Suppressor macrophage (primary cell): ENCODE data around the gene ZSWIM8.

Experiments used
- DNase-seq, 4 experiments: peaks; one replicate each; pipeline ENCODE4 v3.0.0-alpha.2; 2020 to 2022

ZSWIM8 gene

DNA sequence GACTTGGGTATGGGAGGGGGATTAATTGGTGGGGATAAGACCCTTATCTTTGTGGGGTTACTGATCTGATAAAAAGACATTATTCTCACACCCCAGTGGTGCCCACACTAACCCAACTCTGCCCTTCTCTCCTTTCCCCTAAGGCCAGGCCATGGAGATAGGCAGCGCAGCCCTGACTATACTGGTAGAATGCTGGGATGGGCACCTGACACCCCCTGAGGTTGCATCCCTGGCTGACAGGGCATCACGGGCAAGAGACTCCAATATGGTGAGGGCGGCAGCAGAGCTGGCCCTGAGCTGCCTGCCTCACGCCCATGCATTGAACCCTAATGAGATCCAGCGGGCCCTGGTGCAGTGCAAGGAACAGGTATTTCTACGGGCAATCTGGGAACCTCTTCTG is 12.7 kb downstream of the ZSWIM8 start:
- DNase-seq = no peak

DNA sequence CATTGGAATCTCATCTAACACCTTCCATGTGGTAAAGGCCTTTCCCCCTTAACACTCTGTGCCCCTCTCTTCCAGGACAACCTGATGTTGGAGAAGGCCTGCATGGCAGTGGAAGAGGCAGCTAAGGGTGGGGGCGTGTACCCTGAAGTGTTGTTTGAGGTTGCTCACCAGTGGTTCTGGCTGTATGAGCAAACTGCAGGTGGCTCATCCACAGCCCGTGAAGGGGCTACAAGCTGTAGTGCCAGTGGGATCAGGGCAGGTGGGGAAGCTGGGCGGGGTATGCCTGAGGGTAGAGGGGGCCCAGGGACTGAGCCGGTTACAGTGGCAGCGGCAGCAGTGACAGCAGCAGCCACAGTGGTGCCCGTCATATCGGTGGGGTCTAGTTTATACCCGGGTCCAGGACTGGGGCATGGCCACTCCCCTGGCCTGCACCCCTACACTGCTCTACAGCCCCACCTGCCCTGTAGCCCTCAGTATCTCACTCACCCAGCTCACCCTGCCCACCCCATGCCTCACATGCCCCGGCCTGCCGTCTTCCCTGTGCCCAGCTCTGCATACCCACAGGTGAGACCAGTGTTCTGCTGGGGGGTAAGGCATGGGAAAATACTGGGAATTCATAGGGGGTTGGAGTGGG is 13.6 kb downstream of the ZSWIM8 start:
- no peak for DNase-seq

DNA sequence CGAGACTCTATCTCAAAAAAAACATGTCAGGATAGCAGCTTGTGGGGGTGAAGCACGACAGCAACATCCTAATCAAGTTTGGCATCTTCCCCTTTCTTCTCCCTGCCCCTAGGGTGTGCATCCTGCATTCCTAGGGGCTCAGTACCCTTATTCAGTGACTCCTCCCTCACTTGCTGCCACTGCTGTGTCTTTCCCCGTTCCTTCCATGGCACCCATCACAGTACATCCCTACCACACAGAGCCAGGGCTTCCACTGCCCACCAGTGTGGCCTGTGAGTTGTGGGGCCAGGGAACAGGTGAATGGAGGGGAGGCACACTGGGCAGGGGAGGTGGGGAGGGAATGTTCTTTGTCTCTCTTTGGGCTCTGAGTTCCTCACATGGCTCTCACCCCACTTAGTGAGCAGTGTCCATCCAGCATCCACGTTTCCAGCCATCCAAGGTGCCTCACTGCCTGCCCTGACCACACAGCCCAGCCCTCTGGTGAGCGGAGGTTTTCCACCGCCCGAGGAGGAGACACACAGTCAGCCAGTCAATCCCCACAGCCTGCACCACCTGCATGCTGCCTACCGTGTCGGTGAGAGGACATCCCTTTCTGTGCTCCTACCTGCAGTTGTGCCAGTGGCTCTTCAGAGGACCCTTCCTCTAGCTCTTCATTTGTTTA is 14.6 kb downstream of the ZSWIM8 start:
- no peak for DNase-seq

DNA sequence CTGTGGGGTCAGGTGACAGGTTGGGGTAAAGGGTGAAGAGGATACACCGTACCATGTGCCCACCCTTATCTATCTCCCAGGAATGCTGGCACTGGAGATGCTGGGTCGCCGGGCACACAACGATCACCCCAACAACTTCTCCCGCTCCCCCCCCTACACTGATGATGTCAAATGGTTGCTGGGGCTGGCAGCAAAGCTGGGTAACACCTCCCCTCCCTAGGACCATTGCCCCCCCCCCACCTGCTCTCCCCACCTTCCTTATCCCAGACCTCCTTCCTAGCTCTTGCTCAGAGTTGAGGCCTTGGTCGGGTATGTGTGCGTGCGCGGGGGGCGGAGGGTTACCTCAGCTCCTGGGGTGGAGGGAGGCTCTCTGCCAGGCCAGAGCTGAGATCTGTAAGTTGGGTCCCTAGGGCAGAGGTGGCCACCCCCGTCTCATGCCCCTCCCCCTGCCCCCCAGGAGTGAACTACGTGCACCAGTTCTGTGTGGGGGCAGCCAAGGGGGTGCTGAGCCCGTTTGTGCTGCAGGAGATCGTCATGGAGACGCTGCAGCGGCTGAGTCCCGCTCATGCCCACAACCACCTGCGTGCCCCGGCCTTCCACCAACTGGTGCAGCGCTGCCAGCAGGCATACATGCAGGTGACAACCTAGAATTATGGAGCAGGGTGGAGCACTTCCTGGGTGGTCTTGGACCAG is 15.3 kb downstream of the ZSWIM8 start:
- DNase-seq = no peak

DNA sequence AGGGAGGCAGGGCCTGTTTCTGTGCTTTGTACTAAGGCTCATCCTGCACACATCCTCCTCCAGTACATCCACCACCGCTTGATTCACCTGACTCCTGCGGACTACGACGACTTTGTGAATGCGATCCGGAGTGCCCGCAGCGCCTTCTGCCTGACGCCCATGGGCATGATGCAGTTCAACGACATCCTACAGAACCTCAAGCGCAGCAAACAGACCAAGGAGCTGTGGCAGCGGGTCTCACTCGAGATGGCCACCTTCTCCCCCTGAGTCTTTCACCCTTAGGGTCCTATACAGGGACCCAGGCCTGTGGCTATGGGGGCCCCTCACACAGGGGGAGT is 15.8 kb downstream of the ZSWIM8 start:
- no peak for DNase-seq

DNA sequence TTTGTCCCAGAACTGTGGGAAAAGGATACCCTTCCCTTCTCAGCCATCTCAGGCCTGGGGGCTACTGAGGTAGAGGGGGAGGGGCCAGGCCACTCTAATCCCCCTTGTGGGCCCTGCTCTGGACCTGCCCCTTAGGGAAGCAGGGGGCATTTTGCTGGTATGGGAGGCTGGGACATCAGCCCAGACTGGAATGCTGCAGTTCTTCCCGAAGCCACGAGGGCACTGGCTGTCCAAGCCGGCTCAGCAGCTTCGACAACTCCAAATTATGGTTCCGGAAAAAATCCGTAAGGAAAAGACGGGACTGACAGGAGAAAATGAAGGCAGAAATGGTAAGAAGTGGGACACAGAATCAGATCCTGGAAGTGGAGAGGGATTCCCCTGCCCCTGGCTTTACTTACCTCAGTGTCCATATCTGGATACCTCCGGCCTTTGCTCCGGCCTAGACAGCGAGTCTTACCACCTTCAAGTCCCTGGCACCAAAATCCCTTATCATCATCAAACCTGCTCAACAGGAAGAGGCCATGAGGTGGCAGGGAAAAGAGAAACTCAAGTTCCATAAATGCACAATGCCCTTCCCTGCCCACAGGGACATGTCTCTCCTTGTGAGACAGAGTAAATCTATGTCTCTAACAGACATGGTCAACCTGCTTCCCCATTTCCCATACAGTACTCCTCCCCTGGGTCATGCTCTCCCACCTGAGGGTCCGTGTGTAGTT is 17.0 kb downstream of the ZSWIM8 start:
- DNase-seq = no peak

DNA sequence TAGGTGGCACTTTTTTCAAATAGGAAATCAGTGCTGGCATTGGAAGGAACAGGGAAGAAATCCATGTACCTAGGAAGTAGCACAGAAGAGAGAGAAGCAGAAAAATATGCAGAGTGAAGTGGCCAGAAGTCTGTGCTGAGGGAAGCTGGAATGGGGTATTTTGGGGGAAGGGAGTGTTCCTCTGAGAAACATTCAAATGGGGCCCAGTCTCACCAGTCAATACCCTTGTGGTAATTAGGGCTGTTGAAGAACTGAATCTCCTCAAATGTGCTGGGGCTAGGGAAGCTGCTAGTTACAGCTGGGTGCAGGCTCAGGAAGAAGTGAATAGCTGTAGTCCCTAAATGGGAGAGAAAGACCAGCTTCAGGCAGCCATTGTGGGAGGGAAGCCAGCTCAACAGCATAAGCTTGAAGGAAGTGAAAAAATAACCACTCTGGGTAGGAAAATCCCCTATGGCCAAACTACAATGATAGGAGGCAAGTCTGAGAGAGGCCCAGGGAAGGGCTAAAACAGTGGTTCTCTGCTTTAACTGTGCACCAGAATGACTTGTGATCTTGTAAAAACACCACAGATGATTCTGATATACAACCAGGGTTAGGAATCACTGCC is 18.4 kb downstream of the ZSWIM8 start:
- DNase-seq = peak; percentile 25 to 71 (median 61)

DNA sequence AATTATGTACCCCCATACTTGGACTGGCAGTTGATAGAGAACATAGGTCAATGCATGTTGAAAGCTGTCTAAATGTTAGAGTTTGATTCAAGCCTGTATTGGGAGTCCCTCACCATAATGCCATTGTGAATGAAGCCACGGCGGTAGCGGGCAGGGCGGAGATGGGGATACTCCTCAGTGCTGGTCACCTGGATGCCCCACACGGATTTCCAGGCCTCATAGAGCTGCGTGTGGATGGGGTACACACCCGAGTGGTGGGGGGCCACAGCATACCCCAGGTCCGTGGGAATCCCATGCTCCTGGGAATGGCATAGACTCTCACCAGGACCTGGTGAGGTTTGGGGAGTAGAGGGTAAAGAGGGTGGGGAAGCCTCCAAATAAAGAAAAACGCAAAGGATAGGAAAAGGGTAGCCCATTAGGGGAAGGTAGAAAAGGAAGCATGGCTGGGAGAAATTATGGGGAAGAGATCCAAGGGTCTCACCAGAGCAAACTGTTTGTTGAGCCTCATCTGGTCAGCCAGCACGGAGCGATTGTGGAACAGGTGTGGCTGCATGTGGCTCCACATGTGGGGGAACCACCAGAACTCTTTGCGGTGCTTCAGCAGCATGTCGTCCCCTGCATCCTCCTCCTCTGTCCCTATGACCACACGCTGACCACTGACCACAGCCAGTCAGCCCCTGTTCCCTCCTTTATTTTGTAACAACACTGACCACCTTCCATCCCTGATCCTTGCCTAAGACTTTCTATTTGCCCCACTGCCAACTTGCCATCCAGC is 21.0 kb downstream of the ZSWIM8 start:
- DNase-seq = no peak

DNA sequence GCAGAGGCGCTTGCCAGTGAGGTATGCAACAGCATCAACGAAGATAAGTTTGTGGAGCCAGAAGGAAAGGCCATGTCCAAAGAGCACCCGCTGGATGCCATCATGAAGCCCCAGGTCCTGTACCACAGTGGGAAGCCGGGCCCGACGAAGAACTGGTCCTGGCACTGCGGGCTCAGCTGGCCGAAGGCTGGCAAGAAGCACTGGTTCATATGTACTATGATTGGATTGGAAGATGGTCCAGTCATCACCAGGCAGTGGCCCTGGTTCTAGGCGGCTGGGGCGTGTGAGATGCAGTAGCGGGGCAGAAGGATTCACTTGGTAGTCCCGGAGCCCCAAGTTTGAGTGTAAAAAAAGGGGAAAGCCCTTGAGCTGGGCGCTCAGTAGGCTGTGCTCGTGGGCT is 22.1 kb downstream of the ZSWIM8 start:
- no peak for DNase-seq

DNA sequence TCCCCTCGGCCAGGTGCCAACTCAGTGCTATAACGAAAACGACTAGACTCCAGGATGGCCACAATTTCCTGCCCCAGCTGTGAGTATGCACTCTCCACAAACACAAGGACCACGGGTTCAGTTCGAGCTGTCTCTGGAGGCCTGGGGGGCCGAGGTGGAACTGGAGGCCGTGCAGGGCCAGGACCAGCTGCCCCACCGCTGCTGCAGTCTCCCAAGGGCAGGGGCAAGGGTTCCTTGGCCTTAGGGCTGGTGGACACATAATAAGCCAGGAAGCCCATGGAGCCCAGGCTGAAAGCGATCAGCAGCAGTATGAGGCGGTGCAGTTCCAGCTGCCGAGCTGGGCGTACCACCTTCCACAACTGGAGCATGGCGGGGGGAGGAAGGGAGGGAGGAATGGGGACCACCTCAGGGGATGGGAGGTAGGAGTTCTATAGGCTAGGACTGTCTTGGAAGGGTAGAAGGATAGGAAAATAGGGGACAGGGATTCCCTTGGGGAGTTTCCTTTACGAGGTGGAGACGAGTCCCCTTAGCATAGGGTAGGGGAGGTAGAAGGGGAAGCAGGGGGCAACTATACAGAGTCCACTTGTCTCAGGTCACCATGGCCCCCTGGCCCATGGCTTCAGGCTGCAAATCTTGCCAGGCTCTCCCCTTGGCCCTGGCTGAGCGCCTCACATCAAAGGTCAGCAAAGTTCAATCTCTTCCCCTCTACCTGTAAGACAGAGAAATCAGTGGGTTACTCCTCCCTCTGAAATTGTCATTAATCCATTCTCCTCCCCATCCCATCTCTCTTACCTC is 22.8 kb downstream of the ZSWIM8 start:
- DNase-seq = no peak

DNA sequence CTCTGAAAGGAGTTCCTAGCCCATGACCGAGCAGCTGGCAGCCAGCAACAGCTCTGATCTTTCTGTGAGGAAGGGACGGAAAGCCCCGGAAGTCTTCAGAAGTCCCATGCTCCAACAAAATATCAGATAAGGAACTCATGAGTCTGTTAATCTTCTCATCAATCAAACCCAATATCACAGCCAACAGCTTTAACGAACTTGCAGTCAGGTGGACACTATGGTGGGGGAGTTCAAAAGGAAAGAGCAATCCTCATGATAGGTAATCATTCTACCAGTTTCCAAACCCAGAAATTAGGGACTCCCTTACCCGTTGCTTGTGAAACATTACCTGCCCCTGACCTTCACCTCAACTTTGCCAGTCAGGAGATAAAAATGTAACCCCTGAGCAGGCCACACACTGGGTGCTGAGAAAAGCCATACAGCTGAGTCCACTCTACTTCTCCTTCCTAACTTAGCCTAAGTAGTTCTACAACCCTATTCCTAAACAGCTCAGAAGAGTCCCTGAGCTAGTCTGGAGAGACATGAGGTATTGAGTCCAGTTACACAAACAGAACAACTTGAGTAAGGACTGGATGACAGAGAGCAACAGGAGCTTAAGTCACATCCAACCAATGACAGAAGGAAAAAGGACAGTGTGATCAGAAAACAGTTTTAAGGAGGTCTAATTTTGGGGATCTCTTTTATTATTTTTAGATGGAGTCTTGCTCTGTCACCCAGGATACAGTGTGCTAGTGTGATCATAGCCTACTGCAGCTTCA is 23.8 kb downstream of the ZSWIM8 start:
- peak in 2 of 4 experiments; percentile 17 to 42 for DNase-seq

DNA sequence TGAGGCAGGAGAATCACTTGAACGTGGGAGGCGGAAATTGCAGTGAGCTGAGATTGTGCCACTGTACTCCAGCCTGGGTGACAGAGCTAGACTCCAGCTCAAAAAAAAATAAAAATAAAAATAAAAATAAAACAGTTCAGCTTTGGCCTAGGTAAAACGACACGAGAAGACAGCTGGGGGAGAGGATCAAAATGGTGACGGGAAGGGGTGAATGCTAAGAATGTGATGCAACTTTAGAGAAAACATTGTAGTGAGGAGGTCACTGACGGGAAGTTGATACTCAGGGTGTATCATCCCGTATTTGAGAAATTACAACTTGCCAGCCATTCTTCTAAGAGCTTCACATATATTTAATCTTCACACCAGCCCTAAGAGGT is 24.9 kb downstream of the ZSWIM8 start:
- peak; percentile 25 to 62 (median 43) for DNase-seq

DNA sequence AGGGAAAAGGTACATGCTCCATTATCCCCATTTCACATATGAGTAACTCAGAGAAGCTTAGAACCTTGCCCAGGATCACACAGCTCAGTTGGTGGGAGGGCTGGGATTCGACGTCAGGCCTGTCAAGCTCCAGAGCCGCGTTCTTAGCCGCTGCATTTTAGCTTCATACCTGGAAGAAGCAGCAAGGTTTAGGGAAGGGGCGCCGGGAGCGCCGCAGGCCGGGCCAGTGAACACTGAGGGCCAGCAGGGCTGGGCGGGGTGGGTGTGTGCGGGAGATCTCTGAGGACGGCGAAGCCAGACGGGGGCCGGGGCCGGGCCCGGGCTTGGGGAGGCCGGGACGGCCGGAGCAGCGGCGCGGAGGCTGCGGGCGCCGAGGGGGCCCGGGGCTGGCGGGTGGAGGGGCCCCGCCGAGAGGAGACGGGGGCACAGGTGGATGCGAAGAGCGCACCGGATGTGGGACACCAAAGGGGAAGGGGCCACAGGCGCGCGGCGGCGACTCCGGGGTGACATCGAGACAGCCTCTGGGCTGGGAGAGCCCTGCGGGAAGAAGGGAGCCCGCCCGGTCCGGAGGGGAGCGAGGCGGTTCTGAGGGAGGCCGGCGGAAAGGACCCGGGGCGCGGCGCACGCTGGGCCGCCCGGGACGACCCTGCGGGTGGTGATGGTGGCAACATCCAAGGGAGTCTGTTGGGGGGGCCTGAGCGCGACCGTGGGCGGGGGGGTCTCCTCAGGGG is 25.5 kb downstream of the ZSWIM8 start:
- peak; percentile 20 to 58 (median 32) for DNase-seq

DNA sequence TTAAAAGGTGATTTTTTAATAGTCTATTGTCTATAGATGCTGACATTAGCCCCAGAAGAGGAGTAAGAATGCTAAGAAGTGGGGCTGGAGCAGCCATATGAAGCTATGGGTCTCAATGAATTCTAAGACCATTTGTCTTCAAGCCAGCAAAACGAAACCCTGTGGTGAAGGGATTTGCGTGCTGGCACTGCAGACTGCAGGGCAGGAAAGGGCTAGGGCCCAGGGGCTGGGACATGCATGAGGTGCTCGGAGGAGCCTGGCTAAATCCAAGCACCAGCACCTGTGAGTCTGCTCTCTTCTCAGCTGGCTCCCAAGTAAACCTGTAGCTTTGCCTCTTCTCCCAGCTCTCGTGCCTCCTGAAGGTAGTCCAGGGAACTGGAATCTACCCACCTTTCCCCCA is 27.3 kb downstream of the ZSWIM8 start:
- DNase-seq = no peak

DNA sequence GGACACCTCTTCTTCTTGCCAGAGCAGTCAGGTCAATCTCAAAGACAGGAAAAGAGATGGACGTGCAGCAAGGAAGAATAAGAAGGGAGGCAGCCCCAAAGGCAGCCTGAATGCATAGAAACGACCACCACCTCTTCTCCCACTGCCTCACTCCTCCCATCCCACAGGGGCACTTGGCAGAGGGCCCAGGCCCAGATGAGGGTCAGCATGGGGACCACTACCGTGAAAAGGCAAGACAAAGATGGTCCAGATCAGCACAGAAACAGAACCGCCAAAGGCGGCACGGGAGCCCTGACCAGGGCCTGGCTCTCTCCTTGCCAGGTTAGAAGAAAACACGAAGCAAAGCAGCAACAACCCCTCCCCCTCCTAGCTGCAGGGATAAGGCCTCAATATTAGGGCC is 27.9 kb downstream of the ZSWIM8 start:
- no peak for DNase-seq

DNA sequence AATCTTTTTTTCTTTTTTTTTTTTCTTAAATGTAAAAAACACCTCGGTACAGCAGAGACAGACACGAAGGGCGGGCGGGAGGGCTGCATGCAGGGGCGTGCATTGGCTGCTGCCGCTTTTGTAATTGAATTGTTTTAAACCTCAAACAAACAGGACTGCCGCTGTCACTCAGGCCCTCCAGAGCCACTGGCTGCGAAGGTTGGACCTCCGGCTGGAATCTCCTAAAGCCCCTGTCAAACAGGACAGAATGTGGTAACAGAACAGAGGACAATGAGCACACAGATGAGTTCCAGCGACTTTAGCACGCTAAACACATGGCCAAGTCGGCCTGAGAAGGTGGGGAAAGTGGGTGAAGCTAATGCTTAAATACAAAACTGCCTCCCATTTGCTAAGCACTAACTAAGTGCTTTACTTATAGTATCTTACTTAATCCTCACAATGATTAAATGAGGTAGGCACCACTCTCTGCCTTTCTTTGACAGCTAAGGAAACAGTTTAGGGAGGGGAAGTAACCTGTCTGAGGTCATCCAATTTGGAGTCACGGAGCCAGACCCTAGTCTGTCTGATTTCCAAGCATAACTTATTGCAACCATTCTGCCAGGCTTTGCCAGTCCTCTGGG is 29.0 kb downstream of the ZSWIM8 start:
- DNase-seq = no peak

DNA sequence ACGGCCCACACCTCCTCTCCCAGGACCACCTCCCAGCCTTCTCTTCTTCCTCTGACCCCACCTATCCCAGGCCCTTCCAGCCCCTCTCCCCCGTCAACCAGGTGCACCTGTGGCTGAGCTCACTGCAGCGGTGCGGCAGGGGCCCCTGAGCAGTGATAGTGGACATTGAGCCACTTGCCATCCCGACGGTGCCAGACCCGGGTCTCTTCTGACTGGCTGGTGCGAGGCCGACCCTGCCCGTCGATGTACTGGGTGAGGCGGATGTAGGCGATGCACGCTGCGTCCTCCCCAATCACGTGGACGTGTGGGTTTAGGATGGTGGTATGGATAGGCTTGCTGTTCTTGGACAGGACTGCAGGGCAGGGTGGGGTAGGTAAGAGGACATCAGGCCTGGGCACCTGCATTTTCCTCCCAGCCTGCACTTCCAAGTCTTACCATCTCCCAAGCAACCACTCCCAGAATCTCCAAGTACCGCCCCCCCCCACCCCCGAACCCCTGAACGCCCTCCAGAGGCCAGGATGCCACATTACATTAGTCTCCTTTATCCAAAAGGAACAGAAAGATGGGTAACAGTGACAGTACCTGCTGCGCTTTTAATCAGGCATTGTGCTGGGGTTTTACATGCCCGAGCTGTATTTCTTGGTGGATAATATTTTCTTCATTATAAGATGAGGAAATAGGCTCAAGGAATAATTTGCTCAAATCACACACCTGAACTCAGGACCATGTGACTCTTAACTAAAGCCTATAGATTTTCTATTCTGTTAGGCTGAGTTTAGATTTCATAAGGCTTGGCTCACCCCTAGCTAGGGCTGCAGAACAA is 29.7 kb downstream of the ZSWIM8 start:
- DNase-seq = peak in 2 of 4 experiments; percentile 19 to 33

DNA sequence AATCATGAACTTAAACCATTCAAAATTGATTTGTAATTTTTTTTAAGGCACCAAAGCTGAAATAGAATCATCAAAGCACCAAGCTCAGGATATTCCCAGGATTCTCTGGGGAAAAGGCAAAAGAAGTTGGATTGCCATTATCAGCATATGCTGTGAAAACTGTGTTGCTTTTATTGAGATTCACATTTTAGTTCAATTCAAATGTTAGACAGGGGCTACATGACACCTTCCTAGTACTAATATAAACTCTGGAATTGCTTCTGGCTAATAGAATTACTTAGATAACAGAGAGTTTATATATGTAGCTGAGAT is 30.3 kb downstream of the ZSWIM8 start:
- DNase-seq = no peak
